ENCODE data around the gene COPE. TPM values are rescaled to one million over a fixed set of nuclear protein-coding genes. Genes with fewer than 3 reads are reported as not detected.
A peak's percentile ranks its signal among the peaks of the same experiment; 100 is the strongest.

COPE gene
- total RNA-seq, 1 donor from 2014 or later, result 331 TPM

- no peak for TF ChIP-seq CTCF (IDR thresholded peaks at IDR 0.05; ENCODE audit: insufficient read depth, low read length, severe bottlenecking)
- Histone ChIP-seq H3K27me3 (ENCODE audit: control insufficient read depth, insufficient read depth, low read length) (peaks cover 10% of the 10 kb centered on the region), H3K36me3 (ENCODE audit: control insufficient read depth, insufficient read depth, low read length) (peaks cover 7% of the 10 kb centered on the region), H3K4me3 (ENCODE audit: low read depth, low read length) (no peak overlapping the region)
- FAIRE-seq (no peak), DNase-seq (ENCODE audit: low read depth) (no peak)
Measured at GRCh38 chr19:18898607-18899408, 20.4 kb downstream of the COPE start.

GRCh38 chr19:18898081-18898606 is 21.0 kb downstream of the COPE start:
- TF ChIP-seq CTCF (IDR thresholded peaks at IDR 0.05; ENCODE audit: insufficient read depth, low read length, severe bottlenecking), result no peak
- Histone ChIP-seq H3K4me3 (ENCODE audit: low read depth, low read length) (no peak overlapping the region), H3K27me3 (ENCODE audit: control insufficient read depth, insufficient read depth, low read length) (peaks cover 10% of the 10 kb centered on the region), H3K36me3 (ENCODE audit: control insufficient read depth, insufficient read depth, low read length) (peaks cover 3% of the 10 kb centered on the region)
- no peak for DNase-seq (ENCODE audit: low read depth)
- FAIRE-seq, result no peak

GRCh38 chr19:18897094-18898029 is 21.8 kb downstream of the COPE start:
- no peak for TF ChIP-seq CTCF (IDR thresholded peaks at IDR 0.05; ENCODE audit: insufficient read depth, low read length, severe bottlenecking)
- Histone ChIP-seq H3K27me3 (ENCODE audit: control insufficient read depth, insufficient read depth, low read length) (peaks cover 10% of the 10 kb centered on the region), H3K36me3 (ENCODE audit: control insufficient read depth, insufficient read depth, low read length) (peaks cover 3% of the 10 kb centered on the region), H3K4me3 (ENCODE audit: low read depth, low read length) (no peak overlapping the region)
- FAIRE-seq (no peak), DNase-seq (ENCODE audit: low read depth) (no peak)

- Histone ChIP-seq H3K4me3 (ENCODE audit: low read depth, low read length) (no peak overlapping the region), H3K36me3 (ENCODE audit: control insufficient read depth, insufficient read depth, low read length) (peaks cover 3% of the 10 kb centered on the region), H3K27me3 (ENCODE audit: control insufficient read depth, insufficient read depth, low read length) (peaks cover 10% of the 10 kb centered on the region)
- peak; percentile 9 for TF ChIP-seq CTCF (IDR thresholded peaks at IDR 0.05; ENCODE audit: insufficient read depth, low read length, severe bottlenecking)
- FAIRE-seq, result no peak
- no peak for DNase-seq (ENCODE audit: low read depth)
Measured at GRCh38 chr19:18896421-18896841, 22.8 kb downstream of the COPE start.

GRCh38 chr19:18895824-18896341 is 23.3 kb downstream of the COPE start, which contains the start of gene CERS1:
CERS1 (minus strand) TSS chr19:18896158; CDS start chr19:18896072, 86 bp downstream.
- peak within 1 kb of the TSS; percentile 25 for H3K4me3 ChIP-seq (ENCODE audit: low read depth, low read length)
- peaks cover 10% of the 10 kb centered on the region for H3K27me3 ChIP-seq (ENCODE audit: control insufficient read depth, insufficient read depth, low read length)
- DNase-seq (ENCODE audit: low read depth) (no peak), FAIRE-seq (no peak)
- no peak for TF ChIP-seq CTCF (IDR thresholded peaks at IDR 0.05; ENCODE audit: insufficient read depth, low read length, severe bottlenecking)
- peaks cover 3% of the 10 kb centered on the region for H3K36me3 ChIP-seq (ENCODE audit: control insufficient read depth, insufficient read depth, low read length)

Data from bronchial epithelial cell (primary cell).